ENCODE measurements around the gene CD164L2. TPM values are rescaled to one million over a fixed set of nuclear protein-coding genes. Genes with fewer than 3 reads are reported as not detected.

CD164L2 gene
- total RNA-seq, 4 donors from 2014 or later, result not detected

DNA sequence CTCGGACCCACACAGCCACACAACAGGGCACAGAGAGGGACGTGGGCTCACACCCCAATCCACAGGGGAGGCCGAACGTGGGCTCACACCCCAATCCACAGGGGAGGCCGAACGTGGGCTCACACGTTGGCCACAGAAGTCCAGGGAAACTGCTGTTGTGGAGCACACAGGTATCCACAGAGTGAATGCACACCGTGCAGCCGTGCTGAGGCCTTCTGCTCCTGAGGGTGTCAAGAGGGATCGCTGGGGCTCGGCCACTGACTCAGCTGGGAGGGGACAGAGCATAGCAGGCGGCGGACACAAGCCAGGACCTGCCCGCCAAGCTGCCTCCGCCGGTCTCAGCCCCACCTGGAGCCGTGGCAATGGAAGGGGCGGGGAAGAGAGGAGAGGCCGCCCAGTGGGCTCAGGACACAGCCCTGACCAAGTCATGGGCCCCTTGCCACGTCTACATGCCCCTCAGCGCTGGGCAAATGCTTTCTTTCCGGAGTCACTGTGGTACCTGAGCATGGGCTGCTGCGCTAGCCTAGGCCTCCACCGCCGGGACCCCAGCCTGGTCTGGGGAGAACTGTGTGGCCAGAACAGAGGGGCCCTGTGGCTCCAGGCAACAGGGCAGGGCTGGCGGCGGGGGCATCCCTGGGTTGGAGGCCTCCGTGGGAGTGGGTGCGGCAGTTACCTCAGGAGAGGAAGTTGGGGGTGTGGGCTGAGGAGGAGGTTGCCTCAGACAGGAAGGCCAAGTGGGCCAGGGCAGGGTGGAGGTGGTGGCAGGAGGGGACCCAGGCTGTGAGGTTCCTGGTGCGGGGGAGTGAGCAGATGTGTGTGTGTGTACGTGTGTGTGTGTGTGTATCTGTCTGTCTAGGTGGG is 40.1 kb downstream of the CD164L2 start:
- no peak overlapping the region for H3K27ac ChIP-seq
- peak overlapping the region in 1 of 2 donors; percentile 19 for H3K4me3 ChIP-seq
- WGBS, 2 donors (ENCODE audit: low coverage in 1 of 2), result 83 to 87% methylated on average over 1 to 2 of the region's 31 CpGs
- ATAC-seq, result no peak
- no peak for TF ChIP-seq EP300 (IDR thresholded peaks at IDR 0.05)
- no peak for TF ChIP-seq POLR2AphosphoS5 (IDR thresholded peaks at IDR 0.05)
- no peak for TF ChIP-seq POLR2A (IDR thresholded peaks at IDR 0.05)
- TF ChIP-seq, protein P1, sequence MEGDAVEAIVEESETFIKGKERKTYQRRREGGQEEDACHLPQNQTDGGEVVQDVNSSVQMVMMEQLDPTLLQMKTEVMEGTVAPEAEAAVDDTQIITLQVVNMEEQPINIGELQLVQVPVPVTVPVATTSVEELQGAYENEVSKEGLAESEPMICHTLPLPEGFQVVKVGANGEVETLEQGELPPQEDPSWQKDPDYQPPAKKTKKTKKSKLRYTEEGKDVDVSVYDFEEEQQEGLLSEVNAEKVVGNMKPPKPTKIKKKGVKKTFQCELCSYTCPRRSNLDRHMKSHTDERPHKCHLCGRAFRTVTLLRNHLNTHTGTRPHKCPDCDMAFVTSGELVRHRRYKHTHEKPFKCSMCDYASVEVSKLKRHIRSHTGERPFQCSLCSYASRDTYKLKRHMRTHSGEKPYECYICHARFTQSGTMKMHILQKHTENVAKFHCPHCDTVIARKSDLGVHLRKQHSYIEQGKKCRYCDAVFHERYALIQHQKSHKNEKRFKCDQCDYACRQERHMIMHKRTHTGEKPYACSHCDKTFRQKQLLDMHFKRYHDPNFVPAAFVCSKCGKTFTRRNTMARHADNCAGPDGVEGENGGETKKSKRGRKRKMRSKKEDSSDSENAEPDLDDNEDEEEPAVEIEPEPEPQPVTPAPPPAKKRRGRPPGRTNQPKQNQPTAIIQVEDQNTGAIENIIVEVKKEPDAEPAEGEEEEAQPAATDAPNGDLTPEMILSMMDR (IDR thresholded peaks at IDR 0.05), result no peak
- H3K4me1 ChIP-seq, result no peaks in the 10 kb centered on the region
- H3K9me3 ChIP-seq, result no peaks in the 10 kb centered on the region
- peaks cover 0 to 8% of the 10 kb centered on the region in 2 donors for H3K36me3 ChIP-seq
- H3K27me3 ChIP-seq, result peaks cover 15% of the 10 kb centered on the region

DNA sequence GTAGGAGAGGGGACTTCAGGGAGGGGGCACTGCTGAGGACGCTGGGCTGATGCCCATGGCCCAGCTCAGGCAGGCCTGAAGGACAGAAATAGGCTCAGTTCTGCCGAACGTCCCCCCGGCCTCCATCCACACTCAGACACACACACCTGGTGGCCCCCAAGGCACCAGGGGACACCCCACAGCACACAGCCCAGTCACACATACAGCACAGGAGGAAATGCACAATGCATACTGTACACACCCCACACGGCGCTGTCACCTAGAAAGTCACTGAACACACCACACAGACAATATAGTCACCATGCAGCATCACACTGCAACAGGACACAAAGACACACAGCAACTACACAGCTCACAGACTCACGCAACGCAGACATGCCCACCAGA is 40.7 kb downstream of the CD164L2 start:
- no peak for ATAC-seq
- WGBS, 2 donors (ENCODE audit: low coverage in 1 of 2), result 45% methylated on average over 4 of the region's 8 CpGs; no CpG with 5 or more reads in 1 of the 2 donors
- TF ChIP-seq, protein P1 (IDR thresholded peaks at IDR 0.05), result no peak
- no peak for TF ChIP-seq POLR2A (IDR thresholded peaks at IDR 0.05)
- TF ChIP-seq POLR2AphosphoS5 (IDR thresholded peaks at IDR 0.05), result no peak
- TF ChIP-seq EP300 (IDR thresholded peaks at IDR 0.05), result no peak

DNA sequence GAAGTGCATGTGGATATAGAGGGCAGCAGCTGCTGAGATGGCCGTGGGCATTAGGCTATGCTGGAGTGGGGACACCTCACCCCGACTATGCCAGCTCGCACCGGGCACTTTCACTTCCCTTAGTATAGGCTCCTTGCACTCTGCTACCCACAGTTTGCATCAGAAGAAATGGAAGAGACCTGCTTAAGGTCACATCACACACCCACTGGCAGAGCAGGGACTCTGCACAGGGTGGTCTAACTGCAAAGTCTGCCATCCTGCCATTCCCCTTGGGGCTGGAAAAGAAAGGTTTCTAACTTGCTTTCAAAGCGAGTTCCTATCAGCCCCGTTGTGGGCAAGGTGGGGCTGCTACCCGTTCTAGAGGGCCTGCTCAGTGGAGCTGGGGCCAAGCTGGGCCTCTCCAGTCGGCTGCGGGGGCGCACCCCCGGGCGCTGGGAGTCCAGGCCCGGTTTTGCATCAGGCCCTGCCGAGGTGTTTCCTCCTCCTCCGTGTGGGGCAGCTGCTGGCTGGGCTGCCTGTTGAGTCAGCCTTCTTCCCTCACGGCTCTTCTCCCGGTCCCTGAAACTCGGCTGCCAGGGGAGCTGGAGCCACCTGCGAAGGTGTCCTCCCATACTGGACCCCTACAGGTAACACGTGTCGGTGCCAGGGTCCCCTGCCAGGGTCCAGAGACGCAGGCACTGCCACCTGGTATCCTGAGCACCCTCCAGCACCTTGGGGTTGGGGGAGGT is 41.4 kb downstream of the CD164L2 start, which contains the start of gene SYTL1:
TSS of gene SYTL1 (plus strand) at position 498 of the 728 bp plus-strand sequence. CDS start 3,313 bp downstream, outside the sequence.
- no peak for ATAC-seq
- 77% methylated on average over 4 of the region's 22 CpGs; no CpG with 5 or more reads in 1 of the 2 donors for WGBS, 2 donors (ENCODE audit: low coverage in 1 of 2)
- Histone ChIP-seq H3K4me3 (peak within 1 kb of the TSS in 1 of 2 donors; percentile 19), H3K27me3 (peaks cover 2% of the 10 kb centered on the region), H3K27ac (no peak within 1 kb of the TSS), H3K36me3 (peaks cover 0 to 22% of the 10 kb centered on the region in 2 donors), H3K4me1 (no peaks in the 10 kb centered on the region), H3K9me3 (no peaks in the 10 kb centered on the region)
- TF ChIP-seq, protein P1 (IDR thresholded peaks at IDR 0.05), result no peak
- TF ChIP-seq EP300 (IDR thresholded peaks at IDR 0.05) (no peak), POLR2AphosphoS5 (IDR thresholded peaks at IDR 0.05) (no peak), POLR2A (IDR thresholded peaks at IDR 0.05) (no peak)

More for the DNA sequence above, 40.7 kb downstream of the CD164L2 start:
- H3K27me3 ChIP-seq, result peaks cover 9% of the 10 kb centered on the region
- H3K36me3 ChIP-seq, result peaks cover 0 to 15% of the 10 kb centered on the region in 2 donors
- peak overlapping the region in 1 of 2 donors; percentile 19 for H3K4me3 ChIP-seq
- no peak overlapping the region for H3K27ac ChIP-seq
- H3K9me3 ChIP-seq, result no peaks in the 10 kb centered on the region
- no peaks in the 10 kb centered on the region for H3K4me1 ChIP-seq

DNA sequence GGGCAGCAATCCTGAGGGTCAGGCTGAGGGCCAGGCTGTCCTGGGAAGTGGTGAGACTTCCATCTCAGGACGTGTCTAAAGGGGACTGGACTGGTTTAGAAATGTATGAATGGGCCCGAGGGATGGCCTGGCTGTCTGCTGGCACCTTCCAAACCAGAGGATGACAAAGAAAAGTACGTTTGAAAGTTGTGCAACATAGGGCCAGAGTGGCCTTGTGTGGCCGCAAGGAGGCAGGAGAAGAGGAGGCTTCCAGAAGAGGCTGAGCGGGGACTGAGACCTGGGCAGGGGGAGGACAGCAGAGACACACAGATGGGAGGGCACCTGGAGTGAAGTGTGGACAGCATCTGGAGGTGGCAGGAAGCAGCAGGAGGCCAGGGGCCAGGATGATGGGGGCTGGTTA is 43.9 kb downstream of the CD164L2 start:
- H3K4me3 ChIP-seq, result no peak overlapping the region
- H3K9me3 ChIP-seq, result no peaks in the 10 kb centered on the region
- TF ChIP-seq EP300 (IDR thresholded peaks at IDR 0.05) (no peak), POLR2A (IDR thresholded peaks at IDR 0.05) (no peak), POLR2AphosphoS5 (IDR thresholded peaks at IDR 0.05) (no peak)
- TF ChIP-seq, protein P1 (IDR thresholded peaks at IDR 0.05), result no peak
- H3K4me1 ChIP-seq, result no peaks in the 10 kb centered on the region
- 63% methylated on average over 3 to 5 of the region's 5 CpGs for WGBS, 2 donors (ENCODE audit: low coverage in 1 of 2)
- no peak for ATAC-seq
- peaks cover 0 to 46% of the 10 kb centered on the region in 2 donors for H3K36me3 ChIP-seq
- H3K27ac ChIP-seq, result no peak overlapping the region
- H3K27me3 ChIP-seq, result no peaks in the 10 kb centered on the region

Data from gastroesophageal sphincter (tissue), 4 donors.